NCI-H510A treated with DMSO at 0.1 percent for 48 hours (cell line): ENCODE measurements around the gene ASPHD1.
A peak's percentile ranks its signal among the peaks of the same experiment; 100 is the strongest.

Experiments used
- DNase-seq: peaks from one replicate; lab custom pipeline; 2025; lab: John Stamatoyannopoulos, UW

The ASPHD1 gene

DNA sequence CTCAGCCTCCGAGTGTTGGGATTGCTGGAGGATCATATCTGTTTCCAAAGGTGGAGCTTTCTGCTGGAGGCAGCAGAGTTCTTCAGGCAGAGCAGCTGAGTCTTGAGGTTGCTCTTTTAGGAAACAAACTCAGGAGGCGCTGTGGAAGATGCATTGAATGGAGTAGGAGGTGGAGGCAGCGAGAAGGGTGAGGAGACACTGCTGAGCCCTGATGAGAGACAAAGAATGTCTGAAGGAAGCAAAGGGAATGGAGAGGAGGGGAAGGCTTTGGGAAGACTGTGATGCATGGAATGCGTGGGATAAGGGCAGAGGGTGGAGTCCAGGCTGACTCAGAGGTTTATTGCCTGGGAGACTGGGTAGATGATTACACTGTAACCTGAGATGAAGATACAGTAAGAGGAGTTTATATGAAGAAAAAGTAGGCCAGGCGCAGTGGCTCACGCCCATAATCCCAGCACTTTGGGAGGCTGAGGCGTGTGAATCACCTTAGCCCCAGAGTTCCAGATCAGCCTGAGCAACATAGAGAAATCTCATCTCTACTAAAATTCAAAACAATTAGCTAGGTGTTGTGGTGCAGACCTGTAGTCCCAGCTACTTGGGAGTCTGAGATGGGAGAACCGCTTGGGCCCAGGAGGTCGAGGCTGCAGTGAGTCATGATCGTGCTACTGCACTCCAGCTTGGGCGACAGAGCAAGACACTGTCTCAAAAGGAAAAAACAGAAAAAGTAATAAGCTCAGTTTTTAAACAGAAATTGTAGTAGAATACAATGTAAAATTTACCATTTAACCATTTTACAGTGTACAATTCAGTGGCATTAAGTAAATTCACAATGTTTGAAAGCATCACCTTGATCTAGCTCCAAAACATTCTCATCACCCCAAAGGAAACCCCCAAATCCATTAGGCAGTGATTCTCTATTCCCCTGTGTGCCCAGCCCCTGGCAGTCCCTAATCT lies 43.8 kb downstream of the ASPHD1 start:
- peak; percentile 91 for DNase-seq

DNA sequence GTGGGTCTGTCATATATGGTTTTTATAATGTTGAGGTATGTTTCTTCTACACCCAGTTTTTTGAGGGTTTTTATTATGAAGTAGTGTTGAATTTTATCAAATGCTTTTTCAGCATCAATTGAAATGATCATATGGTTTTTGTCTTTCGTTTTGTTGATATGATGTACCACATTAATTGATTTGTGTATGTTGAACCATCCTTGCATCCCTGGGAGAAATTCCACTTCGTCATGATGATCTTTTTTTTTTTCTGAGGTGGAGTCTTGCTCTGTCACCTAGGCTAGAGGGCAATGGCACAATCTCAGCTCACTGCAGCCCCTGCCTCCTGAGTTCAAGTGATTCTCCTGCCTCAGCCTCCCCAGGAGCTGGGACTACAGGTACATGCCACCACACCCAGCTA lies 47.6 kb downstream of the ASPHD1 start:
- DNase-seq, result no peak

DNA sequence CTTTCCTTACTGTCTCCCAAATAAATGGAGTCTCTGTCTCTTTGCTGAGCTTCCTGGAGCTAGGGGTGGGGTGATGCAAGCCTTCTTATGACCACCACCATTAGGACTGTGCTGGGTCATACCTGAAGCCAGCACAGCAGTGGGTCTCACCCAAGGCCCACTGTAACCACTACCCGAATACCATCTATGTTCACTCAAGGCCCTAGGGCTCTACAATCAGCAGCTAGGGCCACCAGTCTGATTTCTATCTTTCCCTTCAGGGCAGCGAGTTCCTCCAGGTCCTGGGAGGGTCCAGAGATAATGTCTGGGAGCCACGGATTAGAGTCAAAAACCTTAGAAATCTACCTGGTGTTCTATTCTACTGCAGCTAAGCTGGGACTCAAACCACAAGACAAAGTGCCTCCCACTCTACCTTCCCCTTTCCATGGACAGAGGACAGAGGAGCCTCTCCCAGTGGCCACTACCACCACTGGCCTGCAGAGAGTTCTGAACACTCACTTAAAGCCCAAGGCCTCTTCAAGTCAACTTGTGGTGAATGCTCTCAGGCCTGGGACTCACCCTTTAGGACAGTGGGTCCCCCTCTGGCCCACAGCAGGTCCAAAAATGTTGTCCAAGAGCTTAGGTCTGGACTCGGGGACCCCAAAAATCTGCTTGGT lies 50.6 kb downstream of the ASPHD1 start:
- DNase-seq, result no peak

DNA sequence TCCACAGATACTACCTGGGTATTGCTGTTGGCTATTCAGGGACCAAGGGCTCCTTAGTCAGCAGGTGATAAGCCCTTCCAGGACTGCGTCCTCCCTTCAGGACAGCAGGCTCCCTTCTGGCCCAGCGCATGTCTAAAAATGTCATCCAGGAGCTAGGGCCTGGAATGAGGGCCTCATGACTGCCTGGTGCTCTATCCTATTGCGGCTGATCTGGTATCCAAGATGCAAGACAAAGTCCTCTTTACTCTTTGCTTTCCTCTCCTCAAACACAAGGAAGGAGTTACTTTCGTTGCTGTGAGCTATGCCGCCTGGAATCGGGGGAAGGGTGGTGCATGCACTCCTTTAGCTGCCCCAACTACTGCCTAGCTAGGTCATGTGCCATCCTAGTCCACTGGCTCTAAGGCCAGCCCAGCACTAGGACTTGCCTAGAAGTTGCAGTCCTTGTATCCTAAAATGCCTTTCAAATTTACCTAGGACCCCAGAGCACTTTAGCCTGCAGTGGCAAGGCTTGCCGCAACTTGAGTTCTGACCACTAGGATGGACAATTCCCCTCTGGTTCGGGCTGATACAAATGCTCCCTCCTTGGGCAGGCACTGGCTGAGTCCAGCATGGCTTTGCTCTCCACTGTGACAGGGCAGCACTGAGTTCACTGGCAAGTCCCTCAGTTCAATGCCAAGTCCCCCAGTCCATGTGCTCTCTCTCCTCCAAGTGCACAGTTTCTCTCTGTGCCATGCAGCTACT lies 51.5 kb downstream of the ASPHD1 start:
- no peak for DNase-seq
